Lower leg skin (tissue), 3 donors: Measurements from ENCODE around the gene RTL1.

Experiments used
- POLR2A ChIP-seq, 2 donors: fragments of 450-650 bp; IDR thresholded peaks; one replicate each; pipeline ENCODE4 v1.6.1; 2016 to 2017; ENCODE audit warnings: antibody characterized with exemption in 2 of 2, mild to moderate bottlenecking in 1 of 2, moderate library complexity in 1 of 2
- TF ChIP-seq, protein P1 (sequence below), 3 donors: fragments of 450-650 bp; IDR thresholded peaks; one replicate each; pipeline ENCODE4 v1.5.1; 2016; ENCODE audit warnings: antibody characterized with exemption in 3 of 3, mild to moderate bottlenecking in 3 of 3, moderate library complexity in 2 of 3

DNA sequence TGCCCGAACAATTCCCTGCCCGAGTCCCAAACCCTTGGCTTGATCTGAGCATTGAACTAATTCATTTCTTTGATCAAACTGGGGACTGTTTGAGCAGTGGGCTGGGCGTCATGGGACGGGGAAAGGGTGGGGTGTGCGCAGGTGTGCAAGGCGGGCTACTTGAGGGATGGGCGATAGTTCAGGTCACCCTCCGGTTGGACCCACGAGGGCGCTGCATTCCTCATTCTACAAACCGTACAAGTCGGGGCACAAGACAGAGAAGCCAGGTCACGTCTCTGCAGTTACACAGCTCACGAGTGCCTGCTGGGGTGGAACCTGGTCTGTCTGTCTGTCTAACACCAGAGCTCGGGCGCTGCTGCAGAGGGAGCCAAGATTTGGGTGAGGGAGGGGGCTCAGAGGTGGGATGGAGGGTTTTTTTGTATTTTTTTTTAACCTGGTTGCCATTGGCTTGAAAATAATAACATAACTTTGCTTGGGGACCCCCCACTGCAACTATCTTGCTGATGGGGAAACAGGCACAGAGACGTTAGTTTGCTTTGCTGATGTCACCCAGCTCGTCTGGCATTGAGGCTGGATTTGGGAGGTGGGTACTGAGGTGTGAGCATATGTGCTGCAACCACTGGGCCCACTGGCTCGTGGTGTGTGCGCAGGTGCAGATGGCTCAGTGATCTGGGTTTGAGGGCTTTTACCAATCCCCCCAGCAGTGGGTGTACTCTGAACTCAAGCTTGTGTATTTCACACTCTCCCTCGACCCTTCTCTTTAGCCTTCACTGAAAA is 7.6 kb upstream of the RTL1 start:
- no peak for TF ChIP-seq POLR2A (IDR thresholded peaks at IDR 0.05)
- TF ChIP-seq, protein P1, sequence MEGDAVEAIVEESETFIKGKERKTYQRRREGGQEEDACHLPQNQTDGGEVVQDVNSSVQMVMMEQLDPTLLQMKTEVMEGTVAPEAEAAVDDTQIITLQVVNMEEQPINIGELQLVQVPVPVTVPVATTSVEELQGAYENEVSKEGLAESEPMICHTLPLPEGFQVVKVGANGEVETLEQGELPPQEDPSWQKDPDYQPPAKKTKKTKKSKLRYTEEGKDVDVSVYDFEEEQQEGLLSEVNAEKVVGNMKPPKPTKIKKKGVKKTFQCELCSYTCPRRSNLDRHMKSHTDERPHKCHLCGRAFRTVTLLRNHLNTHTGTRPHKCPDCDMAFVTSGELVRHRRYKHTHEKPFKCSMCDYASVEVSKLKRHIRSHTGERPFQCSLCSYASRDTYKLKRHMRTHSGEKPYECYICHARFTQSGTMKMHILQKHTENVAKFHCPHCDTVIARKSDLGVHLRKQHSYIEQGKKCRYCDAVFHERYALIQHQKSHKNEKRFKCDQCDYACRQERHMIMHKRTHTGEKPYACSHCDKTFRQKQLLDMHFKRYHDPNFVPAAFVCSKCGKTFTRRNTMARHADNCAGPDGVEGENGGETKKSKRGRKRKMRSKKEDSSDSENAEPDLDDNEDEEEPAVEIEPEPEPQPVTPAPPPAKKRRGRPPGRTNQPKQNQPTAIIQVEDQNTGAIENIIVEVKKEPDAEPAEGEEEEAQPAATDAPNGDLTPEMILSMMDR (IDR thresholded peaks at IDR 0.05): no peak
